Measurements from ENCODE around the gene STK17B.

Gene STK17B

DNA sequence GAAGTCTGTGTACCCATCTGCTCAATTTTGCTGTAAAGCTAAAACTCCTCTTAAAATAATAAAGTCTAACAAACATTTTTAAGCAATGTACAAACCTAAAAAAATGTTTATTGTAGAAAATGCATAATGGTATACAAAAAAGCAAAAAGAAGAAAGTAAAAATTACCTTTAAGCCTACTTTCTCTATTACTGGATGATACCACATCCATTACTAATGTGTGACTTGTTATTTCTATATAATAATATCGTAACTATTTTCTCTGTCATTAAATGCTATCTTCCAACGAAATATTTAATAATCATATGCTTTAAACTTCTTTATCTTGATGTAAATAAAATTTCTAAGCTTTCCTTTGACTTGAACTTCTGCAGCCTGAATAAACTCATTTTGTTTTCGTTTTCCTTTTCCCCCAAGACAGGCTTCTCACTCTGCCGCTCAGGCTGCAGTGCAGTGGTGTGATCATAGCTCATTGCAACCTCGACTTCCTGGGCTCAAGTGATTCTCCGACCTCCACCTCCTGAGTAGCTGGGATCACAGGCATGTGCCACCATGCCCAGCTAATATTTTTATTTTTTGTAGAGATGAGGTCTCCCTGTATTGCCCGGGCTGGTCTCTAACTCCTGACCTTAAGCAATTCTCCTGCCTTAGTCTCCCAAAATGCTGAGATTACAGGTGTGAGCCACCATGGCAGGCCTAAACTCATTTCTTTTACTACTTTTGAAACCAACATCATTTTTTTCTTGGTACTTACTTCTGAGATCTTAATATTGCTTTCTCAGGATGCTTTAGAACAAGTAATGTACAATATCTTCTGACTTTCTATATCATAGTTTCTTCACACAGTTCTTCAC, 84.6 kb downstream of the STK17B start:
- DNase-seq (ENCODE audit: extremely low spot score, insufficient read length, low read depth) (no peak), FAIRE-seq (peak; percentile 51)

DNA sequence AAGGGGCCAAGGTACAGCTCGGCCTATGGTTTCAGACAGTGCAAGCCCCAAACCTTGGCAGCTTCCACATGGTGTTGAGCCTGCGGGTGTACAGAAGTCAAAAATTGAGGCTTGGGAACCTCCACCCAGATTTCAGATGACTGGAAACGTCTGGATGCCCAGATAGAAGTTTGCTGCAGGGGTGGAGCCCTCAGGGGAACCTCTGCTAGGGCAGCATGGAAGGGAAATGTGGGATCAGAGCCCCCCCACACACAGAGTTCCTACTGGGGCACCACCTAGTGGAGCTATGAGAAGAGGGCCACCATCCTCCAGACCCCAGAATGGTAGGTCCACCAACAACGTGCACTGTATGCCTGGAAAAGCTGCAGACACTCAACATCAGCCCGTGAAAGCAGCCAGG, 87.8 kb downstream of the STK17B start:
- no peak for DNase-seq (ENCODE audit: extremely low spot score, insufficient read length, low read depth)
- FAIRE-seq = no peak

All from GM18507 (cell line).